ENCODE data around the gene MAPK4.
"Not testable (repeated sequence)": the region's sequence is repeated elsewhere in the genome, so short reads cannot be mapped to it uniquely, and the experiment has no call there.

The MAPK4 gene

GRCh38 chr18:50606609-50607008, 46.7 kb downstream of the MAPK4 start:
- Histone ChIP-seq H3K27ac (ENCODE audit: extremely low read depth, low read depth, low read length) (no peak overlapping the region), H3K4me1 (ENCODE audit: control insufficient read depth, insufficient read depth, low read length) (no peaks in the 10 kb centered on the region), H3K36me3 (ENCODE audit: control insufficient read depth in 2 of 2, insufficient read depth in 1 of 2, low read length in 2 of 2) (no peaks in the 10 kb centered on the region), H3K4me3 (ENCODE audit: low read depth, low read length) (no peak overlapping the region), H3K9me3 (ENCODE audit: control insufficient read depth, insufficient read depth, low read depth, low read length) (no peaks in the 10 kb centered on the region)
- ChIA-PET CTCF (no interaction called here), POLR2A (no interaction called here)
- no peak for TF ChIP-seq KLF10 (tag by site-specific recombination; IDR thresholded peaks at IDR 0.05)
- TF ChIP-seq, protein P1, sequence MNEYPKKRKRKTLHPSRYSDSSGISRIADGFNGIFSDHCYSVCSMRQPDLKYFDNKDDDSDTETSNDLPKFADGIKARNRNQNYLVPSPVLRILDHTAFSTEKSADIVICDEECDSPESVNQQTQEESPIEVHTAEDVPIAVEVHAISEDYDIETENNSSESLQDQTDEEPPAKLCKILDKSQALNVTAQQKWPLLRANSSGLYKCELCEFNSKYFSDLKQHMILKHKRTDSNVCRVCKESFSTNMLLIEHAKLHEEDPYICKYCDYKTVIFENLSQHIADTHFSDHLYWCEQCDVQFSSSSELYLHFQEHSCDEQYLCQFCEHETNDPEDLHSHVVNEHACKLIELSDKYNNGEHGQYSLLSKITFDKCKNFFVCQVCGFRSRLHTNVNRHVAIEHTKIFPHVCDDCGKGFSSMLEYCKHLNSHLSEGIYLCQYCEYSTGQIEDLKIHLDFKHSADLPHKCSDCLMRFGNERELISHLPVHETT (tag by site-specific recombination; IDR thresholded peaks at IDR 0.05), result no peak
- no peak for TF ChIP-seq ZNF146 (tag by site-specific recombination; IDR thresholded peaks at IDR 0.05)
- no peak for TF ChIP-seq PATZ1 (tag by site-specific recombination; IDR thresholded peaks at IDR 0.05)
- no peak for TF ChIP-seq OSR2 (tag by site-specific recombination; IDR thresholded peaks at IDR 0.05)
- no peak for TF ChIP-seq ZNF768 (tag by site-specific recombination; IDR thresholded peaks at IDR 0.05)
- no peak for TF ChIP-seq ZNF112 (tag by site-specific recombination; IDR thresholded peaks at IDR 0.05)
- no peak for TF ChIP-seq ZNF560 (tag by site-specific recombination; IDR thresholded peaks at IDR 0.05; ENCODE audit: borderline replicate concordance)
- no peak for TF ChIP-seq ZNF239 (tag by site-specific recombination; IDR thresholded peaks at IDR 0.05)
- no peak for TF ChIP-seq MYNN (tag by site-specific recombination; IDR thresholded peaks at IDR 0.05; ENCODE audit: borderline replicate concordance)
- no peak for TF ChIP-seq ZNF449 (tag by site-specific recombination; IDR thresholded peaks at IDR 0.05)
- no peak for TF ChIP-seq TRIM28 (IDR thresholded peaks at IDR 0.05; ENCODE audit: borderline replicate concordance, low read length)
- TF ChIP-seq REPIN1 (tag by site-specific recombination; IDR thresholded peaks at IDR 0.05; ENCODE audit: low read depth), result no peak
- TF ChIP-seq, protein P2, sequence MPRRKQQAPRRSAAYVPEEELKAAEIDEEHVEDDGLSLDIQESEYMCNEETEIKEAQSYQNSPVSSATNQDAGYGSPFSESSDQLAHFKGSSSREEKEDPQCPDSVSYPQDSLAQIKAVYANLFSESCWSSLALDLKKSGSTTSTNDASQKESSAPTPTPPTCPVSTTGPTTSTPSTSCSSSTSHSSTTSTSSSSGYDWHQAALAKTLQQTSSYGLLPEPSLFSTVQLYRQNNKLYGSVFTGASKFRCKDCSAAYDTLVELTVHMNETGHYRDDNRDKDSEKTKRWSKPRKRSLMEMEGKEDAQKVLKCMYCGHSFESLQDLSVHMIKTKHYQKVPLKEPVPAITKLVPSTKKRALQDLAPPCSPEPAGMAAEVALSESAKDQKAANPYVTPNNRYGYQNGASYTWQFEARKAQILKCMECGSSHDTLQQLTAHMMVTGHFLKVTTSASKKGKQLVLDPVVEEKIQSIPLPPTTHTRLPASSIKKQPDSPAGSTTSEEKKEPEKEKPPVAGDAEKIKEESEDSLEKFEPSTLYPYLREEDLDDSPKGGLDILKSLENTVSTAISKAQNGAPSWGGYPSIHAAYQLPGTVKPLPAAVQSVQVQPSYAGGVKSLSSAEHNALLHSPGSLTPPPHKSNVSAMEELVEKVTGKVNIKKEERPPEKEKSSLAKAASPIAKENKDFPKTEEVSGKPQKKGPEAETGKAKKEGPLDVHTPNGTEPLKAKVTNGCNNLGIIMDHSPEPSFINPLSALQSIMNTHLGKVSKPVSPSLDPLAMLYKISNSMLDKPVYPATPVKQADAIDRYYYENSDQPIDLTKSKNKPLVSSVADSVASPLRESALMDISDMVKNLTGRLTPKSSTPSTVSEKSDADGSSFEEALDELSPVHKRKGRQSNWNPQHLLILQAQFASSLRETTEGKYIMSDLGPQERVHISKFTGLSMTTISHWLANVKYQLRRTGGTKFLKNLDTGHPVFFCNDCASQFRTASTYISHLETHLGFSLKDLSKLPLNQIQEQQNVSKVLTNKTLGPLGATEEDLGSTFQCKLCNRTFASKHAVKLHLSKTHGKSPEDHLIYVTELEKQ (tag by site-specific recombination; IDR thresholded peaks at IDR 0.05; ENCODE audit: borderline replicate concordance), result no peak
- TF ChIP-seq ZNF23 (tag by site-specific recombination; IDR thresholded peaks at IDR 0.05; ENCODE audit: borderline replicate concordance), result no peak
- no peak for TF ChIP-seq ZNF248 (tag by site-specific recombination; IDR thresholded peaks at IDR 0.05)

DNA sequence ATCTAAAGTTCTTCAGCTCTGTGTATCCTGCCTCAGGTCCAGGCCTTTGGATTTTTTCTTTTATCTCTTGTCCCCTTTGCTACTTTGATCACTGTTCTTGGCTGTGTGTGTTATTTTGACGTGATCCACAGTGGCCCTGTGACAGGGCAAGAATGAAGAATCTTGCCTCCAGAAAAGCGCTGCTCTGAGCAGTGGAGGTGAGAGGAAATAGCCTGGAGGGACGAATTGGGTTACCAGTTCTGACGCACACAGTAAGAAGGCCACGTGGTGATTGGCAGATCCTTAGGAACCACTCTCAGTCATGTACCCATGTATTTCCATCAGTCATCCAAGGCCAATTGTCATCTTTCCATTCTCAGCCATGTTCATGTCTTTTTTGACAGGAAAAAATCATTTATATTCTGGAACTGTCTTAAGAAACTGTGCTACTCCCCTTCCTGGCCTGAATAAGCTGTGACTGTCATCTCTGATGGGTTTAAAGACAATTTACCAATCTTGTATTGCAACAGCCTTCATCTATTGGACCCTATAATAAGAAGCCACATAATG, 47.6 kb downstream of the MAPK4 start:
- CTCF ChIA-PET, result interaction anchor here (0.6 to 0.7 kb wide), 2 partner anchors 257 to 971 kb away, joined by 3 to 4 read pairs; no protein-coding TSS in a partner anchor

GRCh38 chr18:50609171-50609570, 49.3 kb downstream of the MAPK4 start:
- POLR2A ChIA-PET; CTCF ChIA-PET; H3K36me3 ChIP-seq (ENCODE audit: control insufficient read depth in 2 of 2, insufficient read depth in 1 of 2, low read length in 2 of 2); H3K27ac ChIP-seq (ENCODE audit: extremely low read depth, low read depth, low read length); H3K9me3 ChIP-seq (ENCODE audit: control insufficient read depth, insufficient read depth, low read depth, low read length); H3K4me1 ChIP-seq (ENCODE audit: control insufficient read depth, insufficient read depth, low read length); H3K4me3 ChIP-seq (ENCODE audit: low read depth, low read length): not testable (repeated sequence)

More for the DNA sequence above, 47.6 kb downstream of the MAPK4 start:
- TF ChIP-seq, protein P3, sequence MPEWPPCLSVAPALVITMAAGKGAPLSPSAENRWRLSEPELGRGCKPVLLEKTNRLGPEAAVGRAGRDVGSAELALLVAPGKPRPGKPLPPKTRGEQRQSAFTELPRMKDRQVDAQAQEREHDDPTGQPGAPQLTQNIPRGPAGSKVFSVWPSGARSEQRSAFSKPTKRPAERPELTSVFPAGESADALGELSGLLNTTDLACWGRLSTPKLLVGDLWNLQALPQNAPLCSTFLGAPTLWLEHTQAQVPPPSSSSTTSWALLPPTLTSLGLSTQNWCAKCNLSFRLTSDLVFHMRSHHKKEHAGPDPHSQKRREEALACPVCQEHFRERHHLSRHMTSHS (tag by site-specific recombination; IDR thresholded peaks at IDR 0.05), result no peak
- TF ChIP-seq, protein P4, sequence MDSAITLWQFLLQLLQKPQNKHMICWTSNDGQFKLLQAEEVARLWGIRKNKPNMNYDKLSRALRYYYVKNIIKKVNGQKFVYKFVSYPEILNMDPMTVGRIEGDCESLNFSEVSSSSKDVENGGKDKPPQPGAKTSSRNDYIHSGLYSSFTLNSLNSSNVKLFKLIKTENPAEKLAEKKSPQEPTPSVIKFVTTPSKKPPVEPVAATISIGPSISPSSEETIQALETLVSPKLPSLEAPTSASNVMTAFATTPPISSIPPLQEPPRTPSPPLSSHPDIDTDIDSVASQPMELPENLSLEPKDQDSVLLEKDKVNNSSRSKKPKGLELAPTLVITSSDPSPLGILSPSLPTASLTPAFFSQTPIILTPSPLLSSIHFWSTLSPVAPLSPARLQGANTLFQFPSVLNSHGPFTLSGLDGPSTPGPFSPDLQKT (IDR thresholded peaks at IDR 0.05; ENCODE audit: borderline replicate concordance, low read depth, low read length), result no peak
- TF ChIP-seq KLF16 (tag by site-specific recombination; IDR thresholded peaks at IDR 0.05) (no peak), ZNF146 (tag by site-specific recombination; IDR thresholded peaks at IDR 0.05) (no peak), ZNF626 (tag by site-specific recombination; IDR thresholded peaks at IDR 0.05) (no peak), SP3 (tag by site-specific recombination; IDR thresholded peaks at IDR 0.05) (no peak), ZNF391 (tag by site-specific recombination; IDR thresholded peaks at IDR 0.05; ENCODE audit: borderline replicate concordance, low read depth) (no peak)
- Histone ChIP-seq H3K27ac (ENCODE audit: extremely low read depth, low read depth, low read length) (no peak overlapping the region), H3K36me3 (ENCODE audit: control insufficient read depth in 2 of 2, insufficient read depth in 1 of 2, low read length in 2 of 2) (no peaks in the 10 kb centered on the region), H3K4me3 (ENCODE audit: low read depth, low read length) (no peak overlapping the region), H3K9me3 (ENCODE audit: control insufficient read depth, insufficient read depth, low read depth, low read length) (no peaks in the 10 kb centered on the region), H3K4me1 (ENCODE audit: control insufficient read depth, insufficient read depth, low read length) (no peaks in the 10 kb centered on the region)
- POLR2A ChIA-PET, result no interaction called here

All from HEK293 (cell line).